Measurements from ENCODE around the gene CNR1.

GRCh38 chr6:88174906-88175305 lies 8.8 kb upstream of the CNR1 start:
- no peak for TF ChIP-seq CTCF (IDR thresholded peaks at IDR 0.05; ENCODE audit: insufficient read depth, low read depth, low read length)
- TF ChIP-seq EZH2 (IDR thresholded peaks at IDR 0.05; ENCODE audit: insufficient read depth, low read length) = no peak
